Activated T-cell treated with anti-CD3 and anti-CD28 coated beads, Interleukin-2, amount 50 U/mL, for 72 hours (primary cell): ENCODE data around the gene MRPL38. TPM values are rescaled to one million over a fixed set of nuclear protein-coding genes. Genes with fewer than 3 reads are reported as not detected.

Experiments used
- ATAC-seq, 2 donors: fragments of 150-1000 bp; cut with Tn5 transposase; replicated peaks in 1 of 2; 2 replicates each; pipeline ENCODE4 v1.10.0; 2021; ENCODE audit warnings: moderate library complexity in 2 of 2, mild to moderate bottlenecking in 1 of 2
- DNase-seq, 2 donors: peaks; one replicate each; pipeline ENCODE4 v3.0.0; 2021 to 2022; ENCODE audit warnings: mixed read lengths in 1 of 2
- H3K27ac Mint-ChIP-seq: one replicate; pipeline ENCODE4 v1.8.0; 2022; ENCODE audit warnings: mild to moderate bottlenecking, moderate library complexity, mixed read lengths
- H3K27me3 Mint-ChIP-seq: one replicate; pipeline ENCODE4 v1.8.0; 2022; ENCODE audit warnings: low read depth, mixed read lengths
- H3K36me3 Mint-ChIP-seq, 2 donors: one replicate each; pipeline ENCODE4 v1.8.0; 2022; ENCODE audit warnings: mixed read lengths in 2 of 2, mild to moderate bottlenecking in 1 of 2; ENCODE audit not compliant: insufficient read depth in 2 of 2
- H3K4me1 Mint-ChIP-seq: one replicate; pipeline ENCODE4 v1.8.0; 2022; ENCODE audit warnings: low read depth, mixed read lengths
- H3K4me3 Mint-ChIP-seq, 2 donors: one replicate each; pipeline ENCODE4 v1.8.0; 2022; ENCODE audit warnings: mild to moderate bottlenecking in 2 of 2, mixed read lengths in 2 of 2, moderate library complexity in 2 of 2
- H3K9me3 Mint-ChIP-seq, 2 donors: one replicate each; pipeline ENCODE4 v1.8.0; 2022; ENCODE audit warnings: mixed read lengths in 2 of 2
- total RNA-seq, 2 donors: library from RNA; stranded (reverse); gene quantifications; one replicate each; pipeline ENCODE4 v1.2.3, GENCODE V29; 2022

The MRPL38 gene
- total RNA-seq, 2 donors from 2014 or later, result 101 to 117 TPM

DNA sequence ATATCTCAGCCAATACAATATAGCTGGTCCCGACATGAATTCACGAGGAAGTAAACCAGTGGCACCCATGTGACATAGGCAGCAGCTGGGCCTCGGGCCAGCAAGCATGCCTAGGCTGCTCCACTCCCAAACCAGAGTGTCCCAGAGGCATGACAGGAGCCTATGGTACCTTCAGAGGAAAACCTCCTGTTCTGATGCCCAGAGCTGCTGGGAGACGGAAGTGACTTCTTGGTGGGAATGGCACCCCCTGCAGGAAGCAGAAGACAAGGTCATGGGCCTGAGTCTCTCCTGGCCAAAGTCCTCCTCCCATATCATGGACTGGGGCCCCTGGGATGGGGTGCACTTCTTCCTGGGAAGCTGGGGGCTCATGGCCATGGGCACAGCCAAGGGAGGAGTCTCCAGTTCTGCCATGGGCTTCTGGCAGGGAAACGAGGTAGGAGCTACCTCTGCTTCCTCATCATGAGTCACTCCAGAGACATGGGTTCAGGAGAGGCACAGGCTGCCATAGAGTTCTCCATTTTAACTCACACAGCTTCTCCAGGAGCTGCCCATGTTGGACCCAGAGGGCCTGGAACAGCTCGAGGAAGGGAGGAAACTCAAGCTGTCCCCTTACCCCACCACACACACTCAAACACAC, 22.7 kb upstream of the MRPL38 start:
- no peaks in the 10 kb centered on the region for H3K4me1 Mint-ChIP-seq
- peaks cover 0 to 3% of the 10 kb centered on the region in 2 donors for H3K36me3 Mint-ChIP-seq
- ATAC-seq (no peak), DNase-seq (peak in 1 of 2 donors; percentile 7)
- no peaks in the 10 kb centered on the region for H3K27me3 Mint-ChIP-seq
- no peaks in the 10 kb centered on the region for H3K9me3 Mint-ChIP-seq
- no peak overlapping the region for H3K27ac Mint-ChIP-seq
- no peak overlapping the region for H3K4me3 Mint-ChIP-seq

DNA sequence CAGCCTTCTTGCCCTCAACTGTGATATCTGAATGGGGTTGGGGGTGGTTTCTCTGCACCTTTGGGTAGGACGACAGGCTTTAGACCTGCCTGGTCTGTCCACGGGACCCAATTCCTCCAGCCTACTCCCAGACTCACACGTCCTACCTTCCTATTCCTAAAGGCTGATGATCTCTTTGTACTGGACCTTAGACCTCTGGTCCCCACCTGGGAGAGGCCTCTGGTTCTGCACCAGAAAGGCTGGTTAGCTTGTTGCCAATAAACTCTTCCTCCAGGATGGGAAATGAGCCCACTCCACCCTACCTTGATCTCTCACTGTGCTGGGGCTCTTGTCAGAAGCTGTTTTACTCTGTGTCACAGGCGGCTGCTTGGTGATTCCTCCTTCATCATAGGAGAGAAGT, 21.8 kb upstream of the MRPL38 start:
- DNase-seq, result no peak
- Mint-ChIP-seq H3K4me1 (no peaks in the 10 kb centered on the region), H3K36me3 (peaks cover 0 to 3% of the 10 kb centered on the region in 2 donors), H3K4me3 (no peak overlapping the region), H3K27me3 (no peaks in the 10 kb centered on the region), H3K9me3 (no peaks in the 10 kb centered on the region), H3K27ac (no peak overlapping the region)
- ATAC-seq, result no peak

DNA sequence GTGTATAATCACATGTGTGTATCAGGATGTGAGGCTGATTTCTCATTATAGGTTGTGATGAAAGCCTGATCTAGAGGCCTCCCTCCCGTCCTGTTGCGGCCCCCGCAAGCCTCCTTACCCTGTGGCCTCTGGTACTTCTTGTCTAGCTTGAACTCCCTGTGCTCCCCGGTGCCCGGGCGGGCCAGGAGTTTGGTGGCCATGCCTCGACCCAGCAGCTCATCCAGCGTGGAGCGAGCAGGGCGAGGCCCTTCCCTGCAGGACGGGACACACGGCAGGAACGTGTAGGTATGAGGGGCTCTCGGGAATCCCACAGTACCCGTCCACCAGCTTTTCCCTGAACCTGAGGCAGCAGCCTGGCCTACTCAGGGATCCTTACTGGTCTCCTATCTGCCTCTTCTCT, 21.2 kb upstream of the MRPL38 start:
- H3K4me1 Mint-ChIP-seq, result no peaks in the 10 kb centered on the region
- H3K4me3 Mint-ChIP-seq, result no peak overlapping the region
- ATAC-seq (no peak), DNase-seq (no peak)
- no peaks in the 10 kb centered on the region for H3K27me3 Mint-ChIP-seq
- H3K9me3 Mint-ChIP-seq, result no peaks in the 10 kb centered on the region
- H3K27ac Mint-ChIP-seq, result no peak overlapping the region
- H3K36me3 Mint-ChIP-seq, result peaks cover 0 to 3% of the 10 kb centered on the region in 2 donors

DNA sequence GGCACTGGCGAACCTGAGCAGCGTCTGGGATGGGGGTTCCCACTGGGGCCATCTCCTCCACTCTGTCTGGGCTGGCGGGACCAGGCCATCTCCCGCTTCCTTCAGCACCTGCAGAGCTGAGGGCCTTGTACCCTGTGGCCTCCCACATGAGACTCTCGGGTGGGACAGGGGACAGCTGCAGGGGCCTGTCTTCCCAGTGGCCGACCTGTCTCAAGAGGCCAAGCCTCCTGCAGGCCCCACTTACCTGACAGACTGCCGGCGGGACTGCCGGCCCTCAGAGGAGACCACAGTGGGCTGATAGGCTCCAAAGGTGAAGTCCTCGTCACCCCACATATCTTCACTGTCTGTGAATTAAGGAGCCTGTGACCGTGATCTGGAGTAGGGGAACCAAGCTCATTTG, 20.4 kb upstream of the MRPL38 start:
- H3K27me3 Mint-ChIP-seq, result no peaks in the 10 kb centered on the region
- peaks cover 0 to 3% of the 10 kb centered on the region in 2 donors for H3K36me3 Mint-ChIP-seq
- no peak overlapping the region for H3K27ac Mint-ChIP-seq
- ATAC-seq, result no peak
- H3K4me3 Mint-ChIP-seq, result no peak overlapping the region
- H3K9me3 Mint-ChIP-seq, result no peaks in the 10 kb centered on the region
- no peaks in the 10 kb centered on the region for H3K4me1 Mint-ChIP-seq
- DNase-seq, result no peak

DNA sequence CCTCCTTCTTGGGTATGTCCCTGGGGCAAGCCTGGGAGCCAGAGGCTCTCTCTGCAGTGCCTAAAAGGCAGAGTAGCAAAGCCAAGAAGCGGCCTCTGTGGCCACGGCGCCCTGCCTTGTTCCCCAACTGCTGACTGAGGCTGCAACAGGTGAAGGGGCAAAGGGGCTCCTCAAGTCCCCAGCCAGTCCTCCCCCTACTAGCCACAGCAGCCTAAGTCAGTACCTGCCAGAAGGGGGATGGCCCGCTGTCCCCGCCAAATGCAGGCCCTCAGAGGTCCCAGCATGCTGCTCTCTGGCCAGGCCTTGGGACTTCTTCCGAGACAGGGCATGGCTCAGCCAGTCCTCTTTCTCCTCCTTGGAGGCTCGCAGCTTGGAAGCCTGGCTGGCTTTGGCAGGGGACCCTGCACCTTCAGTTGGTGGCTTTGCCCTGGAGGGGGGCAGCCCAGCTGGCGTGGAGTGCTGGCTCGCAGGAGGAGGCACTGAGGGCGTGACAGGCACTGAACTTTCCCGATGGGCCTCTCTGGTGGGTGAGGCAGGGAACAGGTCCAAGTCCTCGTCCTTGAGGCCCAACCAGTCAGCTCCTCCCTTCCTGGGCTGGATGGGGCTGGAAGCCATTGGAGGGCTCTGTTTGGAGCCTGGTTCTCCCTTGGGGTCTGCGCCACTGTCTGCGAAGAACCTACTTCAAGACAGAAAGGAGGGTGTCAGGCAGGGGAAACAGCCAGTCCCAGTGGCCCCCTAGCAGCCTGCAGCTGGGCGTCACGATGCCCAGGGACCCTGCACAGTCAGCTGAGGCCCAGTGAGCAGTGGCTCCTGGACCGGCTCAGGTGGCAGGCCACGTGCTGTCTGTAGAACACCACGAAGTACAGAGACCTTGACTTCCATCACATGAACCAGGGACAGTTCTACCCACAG, 18.5 kb upstream of the MRPL38 start:
- H3K27me3 Mint-ChIP-seq, result no peaks in the 10 kb centered on the region
- DNase-seq, result no peak

DNA sequence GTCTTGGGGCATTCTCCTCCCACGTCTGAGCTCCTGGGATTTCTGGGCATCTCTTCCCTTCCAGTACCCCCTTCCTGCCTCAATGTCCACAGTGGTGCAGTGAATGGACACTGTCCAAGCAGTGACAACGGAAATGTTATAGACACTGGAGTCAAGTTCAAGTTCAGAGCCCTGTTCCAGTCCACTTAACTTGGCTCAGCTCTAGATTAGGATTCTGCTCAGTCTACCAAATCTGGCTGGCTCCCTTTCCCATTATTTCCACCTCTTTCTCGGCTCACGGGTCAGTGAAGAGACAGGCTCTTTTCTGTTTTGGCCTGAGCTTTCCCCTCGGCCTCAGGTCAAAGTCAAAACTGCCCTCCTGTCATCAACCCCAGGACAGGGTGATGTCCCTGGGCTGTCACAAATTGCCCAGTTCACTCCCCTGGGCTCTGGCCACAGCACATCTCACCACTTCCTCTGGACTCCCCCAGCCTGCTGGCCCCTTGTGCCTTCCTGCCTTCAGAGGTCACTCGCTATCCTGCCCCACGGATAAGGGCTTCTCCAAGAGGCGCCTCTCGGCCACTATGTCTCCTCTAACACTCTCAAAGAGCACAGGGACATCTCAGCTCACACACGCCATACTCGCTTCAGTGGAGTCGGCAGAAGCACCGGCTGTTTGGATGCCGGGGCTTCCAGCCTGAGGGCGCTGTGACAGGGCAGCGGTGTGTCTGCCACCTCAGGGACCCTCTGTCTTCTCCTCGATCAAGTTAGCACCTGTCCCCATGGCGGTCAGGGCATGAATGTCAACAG, 17.7 kb upstream of the MRPL38 start:
- DNase-seq (no peak), ATAC-seq (no peak)
- Mint-ChIP-seq H3K4me3 (no peak overlapping the region), H3K4me1 (no peaks in the 10 kb centered on the region), H3K9me3 (no peaks in the 10 kb centered on the region), H3K27me3 (no peaks in the 10 kb centered on the region), H3K36me3 (peaks cover 0 to 1% of the 10 kb centered on the region in 2 donors), H3K27ac (no peak overlapping the region)

More for the DNA sequence above, 18.5 kb upstream of the MRPL38 start:
- Mint-ChIP-seq H3K4me1 (no peaks in the 10 kb centered on the region), H3K27ac (no peak overlapping the region), H3K4me3 (no peak overlapping the region), H3K9me3 (no peaks in the 10 kb centered on the region), H3K36me3 (peaks cover 0 to 3% of the 10 kb centered on the region in 2 donors)
- ATAC-seq, result no peak

DNA sequence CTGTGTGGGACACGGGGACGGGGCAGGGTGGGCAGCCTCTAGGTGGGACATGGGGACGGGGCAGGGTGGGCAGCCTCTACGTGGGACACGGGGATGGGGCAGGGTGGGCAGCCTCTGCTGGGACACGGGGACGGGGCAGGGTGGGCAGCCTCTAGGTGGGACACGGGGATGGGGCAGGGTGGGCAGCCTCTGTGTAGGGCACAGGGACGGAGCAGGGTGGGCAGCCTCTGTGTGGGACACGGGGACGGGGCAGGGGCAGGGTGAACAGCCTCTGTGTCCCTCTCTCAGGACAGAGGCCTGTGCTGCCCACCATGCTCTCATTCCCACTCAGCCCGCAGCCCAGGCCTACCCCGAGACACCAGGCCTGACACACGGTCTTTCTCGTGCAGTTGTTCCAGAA, 16.9 kb upstream of the MRPL38 start:
- Mint-ChIP-seq H3K36me3 (peaks cover 0 to under 1% of the 10 kb centered on the region in 2 donors), H3K4me1 (no peaks in the 10 kb centered on the region), H3K4me3 (no peak overlapping the region), H3K27ac (no peak overlapping the region), H3K9me3 (no peaks in the 10 kb centered on the region), H3K27me3 (no peaks in the 10 kb centered on the region)
- DNase-seq (no peak), ATAC-seq (no peak)

DNA sequence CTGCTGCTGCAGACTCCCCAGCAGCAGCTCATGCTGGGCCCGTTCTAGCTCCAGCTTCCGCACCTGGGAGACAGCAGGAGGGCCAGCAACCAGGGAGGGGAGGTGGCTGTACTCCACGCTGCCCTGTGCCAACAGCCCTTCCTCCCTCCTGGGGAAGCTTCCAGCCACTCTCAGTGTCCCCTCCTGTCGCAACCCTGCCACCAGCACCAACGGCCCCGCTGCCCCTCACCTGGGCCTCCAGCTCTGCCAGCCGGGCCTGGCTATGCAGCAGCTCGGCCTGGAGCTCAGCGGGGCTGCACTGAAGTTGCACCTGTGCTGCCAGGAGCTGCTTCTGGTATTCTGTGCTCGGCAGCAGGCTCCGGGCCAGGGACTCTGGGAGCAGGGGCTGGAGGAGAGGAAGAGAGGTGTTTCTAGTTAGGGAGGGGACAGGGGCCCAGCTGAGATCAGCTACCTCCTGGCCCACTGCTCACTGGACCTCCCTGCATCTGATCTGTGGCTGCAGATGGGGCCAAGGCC, 15.4 kb upstream of the MRPL38 start:
- Mint-ChIP-seq H3K27me3 (no peaks in the 10 kb centered on the region), H3K27ac (no peak overlapping the region), H3K36me3 (no peaks in the 10 kb centered on the region), H3K9me3 (no peaks in the 10 kb centered on the region), H3K4me3 (no peak overlapping the region), H3K4me1 (no peaks in the 10 kb centered on the region)
- ATAC-seq (no peak), DNase-seq (no peak)

DNA sequence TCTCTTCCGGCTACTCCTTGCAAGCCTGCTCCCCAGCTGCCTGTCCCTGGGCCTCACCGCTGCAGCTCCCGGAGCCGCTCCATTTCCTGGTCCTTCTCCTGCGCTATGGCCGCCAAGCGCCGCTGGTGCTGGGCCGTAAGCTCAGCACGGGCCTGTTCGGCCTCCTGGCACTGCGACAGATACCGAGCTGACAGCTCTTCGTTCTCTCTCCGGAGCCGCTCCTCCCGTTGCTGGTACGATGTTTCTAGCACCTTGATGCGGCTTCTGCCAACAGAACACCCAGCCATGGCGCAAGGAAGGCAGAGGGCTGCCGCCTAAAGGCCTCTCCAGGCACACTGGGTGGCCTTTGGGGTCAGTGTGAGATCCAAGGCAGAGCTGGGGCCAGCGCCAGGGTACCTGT, 14.9 kb upstream of the MRPL38 start:
- no peaks in the 10 kb centered on the region for H3K27me3 Mint-ChIP-seq
- no peak for DNase-seq
- H3K9me3 Mint-ChIP-seq, result no peaks in the 10 kb centered on the region
- H3K36me3 Mint-ChIP-seq, result peaks cover 0 to 3% of the 10 kb centered on the region in 2 donors
- H3K4me1 Mint-ChIP-seq, result no peaks in the 10 kb centered on the region
- no peak overlapping the region for H3K27ac Mint-ChIP-seq
- no peak for ATAC-seq
- no peak overlapping the region for H3K4me3 Mint-ChIP-seq

DNA sequence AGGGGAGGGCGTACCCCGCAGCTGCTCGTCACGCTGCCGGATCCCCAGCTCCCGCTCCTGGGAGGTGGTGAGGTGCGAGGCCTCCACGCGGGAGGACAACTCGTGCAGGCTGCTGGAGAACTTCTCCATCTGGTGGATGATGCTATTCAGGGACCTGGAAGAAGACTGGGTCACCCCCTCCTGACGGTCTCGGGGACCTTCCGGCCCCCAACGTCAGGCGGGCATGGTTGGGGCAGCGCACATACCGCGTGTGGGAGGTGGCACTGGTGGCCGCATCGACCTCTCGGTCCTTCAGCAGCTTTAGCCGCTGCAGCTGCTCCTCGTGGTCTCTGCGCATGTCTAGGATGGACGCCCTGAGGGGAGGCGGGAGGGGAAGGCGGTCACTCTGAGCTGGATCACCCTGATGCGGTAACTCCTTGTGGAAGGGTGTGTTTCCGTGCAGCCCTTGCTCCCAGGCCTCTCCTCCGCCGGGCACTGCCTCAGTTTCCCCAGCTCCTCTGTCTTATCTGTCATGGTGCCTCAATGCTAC, 13.3 kb upstream of the MRPL38 start:
- no peak overlapping the region for H3K27ac Mint-ChIP-seq
- no peaks in the 10 kb centered on the region for H3K4me1 Mint-ChIP-seq
- H3K9me3 Mint-ChIP-seq, result no peaks in the 10 kb centered on the region
- no peaks in the 10 kb centered on the region for H3K27me3 Mint-ChIP-seq
- peaks cover 0 to 3% of the 10 kb centered on the region in 2 donors for H3K36me3 Mint-ChIP-seq
- no peak overlapping the region for H3K4me3 Mint-ChIP-seq
- DNase-seq (no peak), ATAC-seq (no peak)

DNA sequence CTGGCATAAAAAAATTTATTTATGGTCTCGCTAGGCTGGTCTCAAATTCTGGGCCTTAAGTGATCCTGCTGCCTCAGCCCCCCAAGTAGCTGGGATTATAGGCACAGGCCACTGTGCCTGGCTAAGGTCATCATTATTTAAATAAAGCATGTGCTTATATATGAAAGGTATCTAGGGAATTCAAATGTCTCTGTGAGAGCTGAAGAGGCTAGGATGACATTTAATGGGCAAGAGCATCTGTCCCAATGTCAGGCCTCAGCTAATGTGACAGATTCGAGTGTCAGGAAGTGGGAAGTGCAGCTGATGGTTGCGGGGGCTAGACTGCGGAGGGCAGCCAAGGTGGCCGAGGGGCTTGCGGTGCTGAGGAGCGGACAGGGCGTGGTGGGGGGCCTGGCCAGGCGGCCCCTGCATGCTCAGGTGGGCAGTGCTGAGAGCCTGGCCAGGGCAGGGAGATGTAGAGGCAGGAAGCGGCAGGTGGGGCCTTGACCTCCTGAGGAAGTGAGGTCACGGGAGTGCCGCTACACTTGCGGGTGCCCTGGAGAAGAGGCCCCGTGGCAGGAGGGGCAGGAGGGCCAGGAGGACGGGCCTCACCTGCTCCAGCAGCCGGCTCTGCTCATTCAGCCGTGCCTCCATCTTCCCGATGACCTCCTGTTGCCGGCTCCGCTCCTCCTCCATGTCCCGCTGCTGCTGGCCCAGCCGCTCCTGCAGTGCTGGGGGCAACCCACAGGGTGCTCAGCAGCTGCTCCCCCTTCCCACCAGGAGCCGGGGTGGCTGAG, 12.6 kb upstream of the MRPL38 start:
- H3K27me3 Mint-ChIP-seq, result no peaks in the 10 kb centered on the region
- no peak for DNase-seq
- H3K27ac Mint-ChIP-seq, result no peak overlapping the region
- H3K9me3 Mint-ChIP-seq, result no peaks in the 10 kb centered on the region
- H3K4me1 Mint-ChIP-seq, result no peaks in the 10 kb centered on the region
- H3K4me3 Mint-ChIP-seq, result no peak overlapping the region
- H3K36me3 Mint-ChIP-seq, result peaks cover 0 to 3% of the 10 kb centered on the region in 2 donors
- no peak for ATAC-seq

DNA sequence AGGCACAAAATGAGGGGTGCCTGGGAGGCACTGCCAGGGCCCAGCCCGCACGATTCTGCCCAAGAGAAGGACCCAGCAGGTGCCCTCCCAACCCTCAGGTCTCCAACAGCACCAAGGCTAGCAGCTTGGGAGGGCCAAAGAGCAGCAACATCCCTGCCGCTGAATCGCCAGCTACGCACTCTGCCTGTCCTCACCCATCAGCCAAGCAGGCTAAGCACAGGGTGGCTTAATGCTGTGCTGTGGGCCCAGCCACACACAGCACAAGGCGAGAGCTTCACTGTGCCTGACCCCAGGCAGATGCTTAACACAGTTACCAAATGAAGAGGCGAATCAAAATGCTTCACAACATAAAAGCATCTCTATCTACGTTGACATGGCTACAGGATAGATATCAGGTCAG, 10.6 kb upstream of the MRPL38 start:
- no peaks in the 10 kb centered on the region for H3K4me1 Mint-ChIP-seq
- ATAC-seq (no peak), DNase-seq (no peak)
- peak overlapping the region; percentile 60 for H3K27ac Mint-ChIP-seq
- no peaks in the 10 kb centered on the region for H3K9me3 Mint-ChIP-seq
- H3K27me3 Mint-ChIP-seq, result no peaks in the 10 kb centered on the region
- H3K4me3 Mint-ChIP-seq, result no peak overlapping the region
- peaks cover 0 to 3% of the 10 kb centered on the region in 2 donors for H3K36me3 Mint-ChIP-seq
